Endodermal cell (in vitro differentiated cells): Measurements from ENCODE around the gene PRKAG2. TPM values are rescaled to one million over a fixed set of nuclear protein-coding genes. Genes with fewer than 3 reads are reported as not detected.

Experiments
- DNase-seq: peaks from one replicate; pipeline ENCODE4 v3.0.0-alpha.2; 2017
- H3K27ac ChIP-seq: 2 replicates; pipeline ENCODE4 v1.5.1; 2013; ENCODE audit warnings: mild to moderate bottlenecking, low read depth, low read length, moderate library complexity
- H3K27me3 ChIP-seq: 2 replicates; pipeline ENCODE4 v1.6.1; 2013; ENCODE audit warnings: mild to moderate bottlenecking, low read length, moderate library complexity; ENCODE audit not compliant: insufficient read depth, control insufficient read depth, poor library complexity, severe bottlenecking
- H3K36me3 ChIP-seq: 2 replicates; pipeline ENCODE4 v1.7.0; 2013; ENCODE audit warnings: mild to moderate bottlenecking, low read length, moderate library complexity; ENCODE audit not compliant: control insufficient read depth, insufficient read depth
- H3K4me1 ChIP-seq: one replicate; pipeline ENCODE4 v1.7.0; 2013; ENCODE audit warnings: low read length; ENCODE audit not compliant: control insufficient read depth, insufficient read depth
- H3K4me3 ChIP-seq: 2 replicates; pipeline ENCODE4 v1.5.1; 2013; ENCODE audit warnings: mild to moderate bottlenecking, low read length, moderate library complexity
- H3K9ac ChIP-seq: 2 replicates; pipeline ENCODE4 v1.6.1; 2013; ENCODE audit warnings: mild to moderate bottlenecking, low read length, moderate library complexity; ENCODE audit not compliant: poor library complexity, severe bottlenecking; ENCODE audit errors: extremely low read depth
- H3K9me3 ChIP-seq: 2 replicates; pipeline ENCODE4 v1.6.1; 2013; ENCODE audit warnings: mild to moderate bottlenecking, low read length, moderate library complexity; ENCODE audit not compliant: control insufficient read depth
- H3K27ac Mint-ChIP-seq: 2 replicates; pipeline ENCODE4 v1.8.0; 2020; ENCODE audit warnings: mixed read lengths
- H3K27me3 Mint-ChIP-seq: 2 replicates; pipeline ENCODE4 v1.8.0; 2021; ENCODE audit warnings: mild to moderate bottlenecking, mixed read lengths; ENCODE audit not compliant: insufficient read depth
- H3K36me3 Mint-ChIP-seq: 2 replicates; pipeline ENCODE4 v1.8.0; 2020; ENCODE audit warnings: low read depth, mixed read lengths
- H3K4me1 Mint-ChIP-seq: 2 replicates; pipeline ENCODE4 v1.8.0; 2020; ENCODE audit warnings: mixed read lengths
- H3K4me3 Mint-ChIP-seq: 2 replicates; pipeline ENCODE4 v1.8.0; 2020; ENCODE audit warnings: mild to moderate bottlenecking, moderate library complexity, mixed read lengths
- H3K9me3 Mint-ChIP-seq: 2 replicates; pipeline ENCODE4 v1.8.0; 2020; ENCODE audit warnings: mild to moderate bottlenecking, mixed read lengths
- CTCF ChIP-seq: fragments of 200-600 bp; sonication (generic); conservative IDR thresholded peaks from 2 replicates; pipeline ENCODE4 v1.5.0; 2021; ENCODE audit warnings: antibody characterized with exemption, mild to moderate bottlenecking
- WGBS, 2 experiments: methylation state at CpG; one replicate each; pipeline versions ENCODE4 v1.1.5 to v1.1.7; 2013; ENCODE audit warnings: missing lambda C conversion rate in 2 of 2, mixed read lengths in 1 of 2; ENCODE audit not compliant: insufficient coverage in 1 of 2, insufficient read length in 1 of 2; 5-methylcytosine and 5-hydroxymethylcytosine counted together
- total RNA-seq, 2 donors: library from RNA; stranded (reverse); fragmentation: NEBNext Ultra II Directional in 1 of 2; extraction: Animal tissue kit (Norgen Biotek cat#: 25700) in 1 of 2; gene quantifications; 2 replicates in 1 of 2; 3 replicates in 1 of 2; pipeline ENCODE4 v1.2.1, GENCODE V29; 2021

The PRKAG2 gene
- total RNA-seq, 2 donors from 2014 or later, result 17.2 to 20.7 TPM

- H3K9ac ChIP-seq, result no peak overlapping the region
- H3K27ac ChIP-seq, result no peak overlapping the region
- WGBS, 2 experiments, result 94 to 100% methylated on average over 2 to 6 of the region's 7 CpGs
- no peak overlapping the region for H3K27ac Mint-ChIP-seq
- peaks cover 3% of the 10 kb centered on the region for H3K4me1 Mint-ChIP-seq
- peaks cover 7% of the 10 kb centered on the region for H3K36me3 ChIP-seq
- H3K4me3 ChIP-seq, result no peak overlapping the region
- no peak for DNase-seq
- H3K36me3 Mint-ChIP-seq, result peaks cover 3% of the 10 kb centered on the region
- no peak overlapping the region for H3K4me3 Mint-ChIP-seq
- H3K9me3 ChIP-seq, result no peaks in the 10 kb centered on the region
- no peaks in the 10 kb centered on the region for H3K27me3 ChIP-seq
- no peaks in the 10 kb centered on the region for H3K9me3 Mint-ChIP-seq
- no peaks in the 10 kb centered on the region for H3K27me3 Mint-ChIP-seq
- TF ChIP-seq CTCF, result no peak
- no peaks in the 10 kb centered on the region for H3K4me1 ChIP-seq
Measured at GRCh38 chr7:151597541-151598444, 279.1 kb downstream of the PRKAG2 start.

- Histone ChIP-seq H3K27me3 (no peaks in the 10 kb centered on the region), H3K9ac (no peak overlapping the region), H3K4me3 (no peak overlapping the region), H3K36me3 (peaks cover 7% of the 10 kb centered on the region), H3K27ac (no peak overlapping the region), H3K4me1 (no peaks in the 10 kb centered on the region), H3K9me3 (no peaks in the 10 kb centered on the region)
- no peaks in the 10 kb centered on the region for H3K9me3 Mint-ChIP-seq
- WGBS, 2 experiments, result 95 to 100% methylated on average over 2 of the region's 3 CpGs
- H3K4me3 Mint-ChIP-seq, result no peak overlapping the region
- no peak for DNase-seq
- TF ChIP-seq CTCF, result no peak
- no peaks in the 10 kb centered on the region for H3K27me3 Mint-ChIP-seq
- peaks cover 3% of the 10 kb centered on the region for H3K4me1 Mint-ChIP-seq
- no peak overlapping the region for H3K27ac Mint-ChIP-seq
- H3K36me3 Mint-ChIP-seq, result peaks cover 3% of the 10 kb centered on the region
Measured at GRCh38 chr7:151595702-151596350, 281.1 kb downstream of the PRKAG2 start.

- H3K27ac ChIP-seq, result no peak overlapping the region
- no peak overlapping the region for H3K4me3 Mint-ChIP-seq
- H3K9ac ChIP-seq, result no peak overlapping the region
- 93 to 95% methylated on average over 12 of the region's 12 CpGs for WGBS, 2 experiments
- no peak overlapping the region for H3K27ac Mint-ChIP-seq
- H3K27me3 ChIP-seq, result no peaks in the 10 kb centered on the region
- no peaks in the 10 kb centered on the region for H3K4me1 ChIP-seq
- DNase-seq, result no peak
- H3K4me1 Mint-ChIP-seq, result no peaks in the 10 kb centered on the region
- no peaks in the 10 kb centered on the region for H3K9me3 ChIP-seq
- H3K36me3 ChIP-seq, result peaks cover 7% of the 10 kb centered on the region
- no peaks in the 10 kb centered on the region for H3K27me3 Mint-ChIP-seq
- TF ChIP-seq CTCF, result no peak
- H3K9me3 Mint-ChIP-seq, result no peaks in the 10 kb centered on the region
- no peak overlapping the region for H3K4me3 ChIP-seq
- H3K36me3 Mint-ChIP-seq, result peaks cover 8% of the 10 kb centered on the region
Measured at GRCh38 chr7:151592868-151593486, 283.9 kb downstream of the PRKAG2 start.
